A549 (cell line): ENCODE results near the gene GPT2.

Experiments
- CEBPB ChIP-seq, 2 experiments: fragments of >200 bp in 1 of 2; sonication (Bioruptor Twin) in 1 of 2; formaldehyde crosslinking in 1 of 2; IDR thresholded peaks; 2 replicates each; pipeline ENCODE4 v1.6.1; 2012 to 2016
- CTCF ChIP-seq: fragments of >200 bp; sonication (Bioruptor Twin); formaldehyde crosslinking; IDR thresholded peaks from 3 replicates; pipeline ENCODE4 v1.5.1; 2016
- EP300 ChIP-seq, 2 experiments: fragments of >200 bp; sonication (Bioruptor Twin); formaldehyde crosslinking; IDR thresholded peaks; 2 replicates in 1 of 2; 3 replicates in 1 of 2; pipeline ENCODE4 v1.6.1; 2016 to 2017
- HDAC2 ChIP-seq: fragments of 200-600 bp; sonication (generic); IDR thresholded peaks from 2 replicates; pipeline ENCODE4 v1.6.1; 2016
- HMGXB4 ChIP-seq: fragments of 250-450 bp; sonication (Bioruptor Pico); IDR thresholded peaks from 2 replicates; pipeline ENCODE4 v1.5.0; 2021; ENCODE audit warnings: mild to moderate bottlenecking, moderate library complexity, borderline replicate concordance
- MAX ChIP-seq: IDR thresholded peaks from 2 replicates; pipeline ENCODE4 v1.6.1; 2012
- RARB ChIP-seq: fragments of 250-450 bp; sonication (Bioruptor Pico); IDR thresholded peaks from 2 replicates; pipeline ENCODE4 v1.8.0; 2021; ENCODE audit warnings: mild to moderate bottlenecking, moderate library complexity
- REST ChIP-seq: fragments of 200-600 bp; sonication (generic); IDR thresholded peaks from 2 replicates; pipeline ENCODE4 v1.6.1; 2016; ENCODE audit warnings: antibody characterized with exemption, mild to moderate bottlenecking, moderate library complexity
- SMC3 ChIP-seq: fragments of >200 bp; sonication (Bioruptor Twin); formaldehyde crosslinking; IDR thresholded peaks from 3 replicates; pipeline ENCODE4 v1.6.1; 2018; ENCODE audit warnings: inconsistent platforms
- SREBF2 ChIP-seq: fragments of 450-650 bp; IDR thresholded peaks from 2 replicates; pipeline ENCODE4 v1.6.1; 2014; ENCODE audit warnings: mild to moderate bottlenecking, moderate library complexity
- USF2 ChIP-seq: fragments of 450-650 bp; IDR thresholded peaks from 2 replicates; pipeline ENCODE4 v1.6.1; 2014; ENCODE audit warnings: antibody characterized with exemption

GRCh38 chr16:46858151-46858550 is 26.0 kb upstream of the GPT2 start:
- no peak for TF ChIP-seq CTCF
- no peak for TF ChIP-seq CEBPB (IDR thresholded peaks at IDR 0.05)
- TF ChIP-seq REST: no peak
- no peak for TF ChIP-seq USF2
- no peak for TF ChIP-seq HDAC2
- no peak for TF ChIP-seq SREBF2
- TF ChIP-seq MAX: no peak
- TF ChIP-seq SMC3: no peak
- TF ChIP-seq HMGXB4: no peak
- TF ChIP-seq EP300 (IDR thresholded peaks at IDR 0.05): no peak
- TF ChIP-seq RARB: no peak
